HL-60 (cell line): Measurements from ENCODE around the gene JPT2.

Source experiments
- DNase-seq, 2 experiments: peaks; one replicate each; pipeline ENCODE4 v3.0.0-alpha.2; 2010 to 2020; ENCODE audit warnings: low read depth in 1 of 2, low spot score in 1 of 2
- H3K27ac ChIP-seq: fragments of 250-450 bp; sonication (Bioruptor Pico); replicated peaks from 2 replicates; pipeline ENCODE4 v1.5.1; 2020; ENCODE audit warnings: mild to moderate bottlenecking, moderate library complexity
- H3K27me3 ChIP-seq: fragments of 250-450 bp; sonication (Bioruptor Pico); 2 replicates; pipeline ENCODE4 v1.5.1; 2021; ENCODE audit warnings: mild to moderate bottlenecking, moderate library complexity; ENCODE audit not compliant: insufficient read depth, poor library complexity, severe bottlenecking
- H3K4me3 ChIP-seq: replicated peaks from 2 replicates; pipeline ENCODE4 v1.5.1; 2011; ENCODE audit warnings: mild to moderate bottlenecking, control low read depth, low read length; ENCODE audit not compliant: insufficient read depth
- GABPA ChIP-seq: IDR thresholded peaks from 2 replicates; pipeline ENCODE4 v1.6.1; 2012; ENCODE audit warnings: low read depth
- POLR2AphosphoS5 ChIP-seq: IDR thresholded peaks from 2 replicates; pipeline ENCODE4 v1.6.1; 2012; ENCODE audit warnings: low read depth
- SPI1 ChIP-seq: IDR thresholded peaks from 2 replicates; pipeline ENCODE4 v1.6.1; 2012; ENCODE audit warnings: low read depth, mild to moderate bottlenecking, borderline replicate concordance
- microRNA-seq: library from miRNA; unstranded; fragments of <30 nt; microRNA quantifications from one replicate; pipeline ENCODE4, GENCODE V29; 2018
- TF ChIP-seq, protein P1 (sequence below): IDR thresholded peaks from 2 replicates; pipeline ENCODE4 v1.6.1; 2012; ENCODE audit warnings: low read depth; ENCODE audit not compliant: insufficient replicate concordance
- TF ChIP-seq, protein P2 (sequence below): IDR thresholded peaks from one replicate; pipeline ENCODE4 v1.5.1; 2011; ENCODE audit warnings: low read length, control low read depth, inconsistent platforms; ENCODE audit not compliant: insufficient read depth

The JPT2 gene

DNA sequence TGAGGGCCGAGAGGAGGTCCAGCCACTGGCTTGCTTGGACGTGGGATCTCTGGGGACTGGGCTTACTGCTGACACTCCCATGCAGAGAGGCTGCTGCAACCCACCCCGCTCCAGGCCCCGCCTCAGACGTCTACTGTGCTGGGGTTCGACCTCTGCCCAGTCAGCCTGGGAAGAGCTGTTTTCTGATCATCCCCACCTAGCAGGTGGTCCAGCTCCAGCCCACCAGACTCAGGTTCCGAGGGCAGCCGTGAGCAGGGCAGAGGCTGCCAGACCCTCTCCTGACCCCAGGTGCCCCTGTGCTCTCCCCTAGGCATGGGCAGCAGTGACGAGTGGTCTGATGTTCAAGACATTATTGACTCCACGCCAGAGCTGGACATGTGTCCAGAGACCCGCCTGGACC lies 69.9 kb downstream of the JPT2 start:
- Histone ChIP-seq H3K27me3 (no peaks in the 10 kb centered on the region), H3K27ac (no peak overlapping the region), H3K4me3 (no peak overlapping the region)

DNA sequence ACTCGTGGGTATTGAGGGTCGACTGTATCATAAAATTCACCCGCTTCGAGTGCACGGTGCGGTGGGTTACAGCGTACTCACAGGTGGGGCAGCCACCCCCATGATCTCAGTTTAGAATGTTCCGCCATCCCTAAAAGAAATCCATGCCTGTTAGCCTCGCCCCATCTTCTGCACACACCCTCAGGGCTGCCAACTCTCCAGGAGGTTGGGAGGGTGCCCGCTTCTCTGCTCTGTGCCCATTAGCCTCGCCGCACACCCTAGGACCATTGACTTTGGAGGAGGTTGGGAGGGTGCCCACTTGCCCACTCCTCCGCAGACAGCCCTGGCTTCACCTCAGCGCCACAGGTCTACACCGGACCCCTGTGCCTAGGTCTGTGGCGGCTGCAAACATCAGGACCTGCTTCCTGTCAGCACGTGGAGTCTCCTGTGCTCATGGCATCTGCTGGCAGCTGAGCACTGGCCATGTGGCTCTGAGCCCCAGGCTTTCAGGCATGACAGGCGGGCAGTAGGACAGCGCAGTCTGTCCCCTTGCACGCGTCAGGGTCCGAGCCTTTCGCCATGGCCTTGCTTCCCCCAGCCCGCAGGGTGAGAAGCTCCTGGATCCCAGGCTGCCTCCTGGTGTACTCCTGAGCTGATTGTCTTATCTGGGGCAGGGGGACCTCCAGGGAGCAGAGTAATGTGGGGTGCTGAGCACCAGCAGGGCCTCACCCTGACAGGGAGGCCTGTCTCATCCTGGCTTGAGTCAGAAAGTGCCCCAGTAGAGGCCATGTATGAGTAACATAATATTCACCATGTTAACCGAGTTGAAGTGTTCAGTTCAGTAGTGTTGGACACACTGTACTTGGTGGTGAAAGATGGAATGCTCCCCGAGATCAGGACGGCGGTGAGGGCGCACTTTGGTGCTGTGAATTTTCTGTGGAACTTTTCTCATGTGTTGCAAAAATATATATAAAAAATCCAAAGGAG lies 71.4 kb downstream of the JPT2 start:
- no peak overlapping the region for H3K4me3 ChIP-seq
- no peak for DNase-seq
- TF ChIP-seq GABPA: no peak
- TF ChIP-seq SPI1: no peak
- H3K27ac ChIP-seq: no peak overlapping the region
- no peaks in the 10 kb centered on the region for H3K27me3 ChIP-seq

More for the DNA sequence above, 69.9 kb downstream of the JPT2 start:
- TF ChIP-seq GABPA: no peak
- TF ChIP-seq POLR2AphosphoS5: no peak
- TF ChIP-seq, protein P1, sequence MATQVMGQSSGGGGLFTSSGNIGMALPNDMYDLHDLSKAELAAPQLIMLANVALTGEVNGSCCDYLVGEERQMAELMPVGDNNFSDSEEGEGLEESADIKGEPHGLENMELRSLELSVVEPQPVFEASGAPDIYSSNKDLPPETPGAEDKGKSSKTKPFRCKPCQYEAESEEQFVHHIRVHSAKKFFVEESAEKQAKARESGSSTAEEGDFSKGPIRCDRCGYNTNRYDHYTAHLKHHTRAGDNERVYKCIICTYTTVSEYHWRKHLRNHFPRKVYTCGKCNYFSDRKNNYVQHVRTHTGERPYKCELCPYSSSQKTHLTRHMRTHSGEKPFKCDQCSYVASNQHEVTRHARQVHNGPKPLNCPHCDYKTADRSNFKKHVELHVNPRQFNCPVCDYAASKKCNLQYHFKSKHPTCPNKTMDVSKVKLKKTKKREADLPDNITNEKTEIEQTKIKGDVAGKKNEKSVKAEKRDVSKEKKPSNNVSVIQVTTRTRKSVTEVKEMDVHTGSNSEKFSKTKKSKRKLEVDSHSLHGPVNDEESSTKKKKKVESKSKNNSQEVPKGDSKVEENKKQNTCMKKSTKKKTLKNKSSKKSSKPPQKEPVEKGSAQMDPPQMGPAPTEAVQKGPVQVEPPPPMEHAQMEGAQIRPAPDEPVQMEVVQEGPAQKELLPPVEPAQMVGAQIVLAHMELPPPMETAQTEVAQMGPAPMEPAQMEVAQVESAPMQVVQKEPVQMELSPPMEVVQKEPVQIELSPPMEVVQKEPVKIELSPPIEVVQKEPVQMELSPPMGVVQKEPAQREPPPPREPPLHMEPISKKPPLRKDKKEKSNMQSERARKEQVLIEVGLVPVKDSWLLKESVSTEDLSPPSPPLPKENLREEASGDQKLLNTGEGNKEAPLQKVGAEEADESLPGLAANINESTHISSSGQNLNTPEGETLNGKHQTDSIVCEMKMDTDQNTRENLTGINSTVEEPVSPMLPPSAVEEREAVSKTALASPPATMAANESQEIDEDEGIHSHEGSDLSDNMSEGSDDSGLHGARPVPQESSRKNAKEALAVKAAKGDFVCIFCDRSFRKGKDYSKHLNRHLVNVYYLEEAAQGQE: no peak
- TF ChIP-seq, protein P2, sequence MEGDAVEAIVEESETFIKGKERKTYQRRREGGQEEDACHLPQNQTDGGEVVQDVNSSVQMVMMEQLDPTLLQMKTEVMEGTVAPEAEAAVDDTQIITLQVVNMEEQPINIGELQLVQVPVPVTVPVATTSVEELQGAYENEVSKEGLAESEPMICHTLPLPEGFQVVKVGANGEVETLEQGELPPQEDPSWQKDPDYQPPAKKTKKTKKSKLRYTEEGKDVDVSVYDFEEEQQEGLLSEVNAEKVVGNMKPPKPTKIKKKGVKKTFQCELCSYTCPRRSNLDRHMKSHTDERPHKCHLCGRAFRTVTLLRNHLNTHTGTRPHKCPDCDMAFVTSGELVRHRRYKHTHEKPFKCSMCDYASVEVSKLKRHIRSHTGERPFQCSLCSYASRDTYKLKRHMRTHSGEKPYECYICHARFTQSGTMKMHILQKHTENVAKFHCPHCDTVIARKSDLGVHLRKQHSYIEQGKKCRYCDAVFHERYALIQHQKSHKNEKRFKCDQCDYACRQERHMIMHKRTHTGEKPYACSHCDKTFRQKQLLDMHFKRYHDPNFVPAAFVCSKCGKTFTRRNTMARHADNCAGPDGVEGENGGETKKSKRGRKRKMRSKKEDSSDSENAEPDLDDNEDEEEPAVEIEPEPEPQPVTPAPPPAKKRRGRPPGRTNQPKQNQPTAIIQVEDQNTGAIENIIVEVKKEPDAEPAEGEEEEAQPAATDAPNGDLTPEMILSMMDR: no peak
- no peak for TF ChIP-seq SPI1
- no peak for DNase-seq

Small RNA genes lying within 50 kb of the gene (microRNA-seq; reads per million reads assigned to microRNA genes)
- 1.5 reads per million for gene MIR3177
